GM12878 (cell line): ENCODE results near the gene FUT3. TPM values are rescaled to one million over a fixed set of nuclear protein-coding genes. Genes with fewer than 3 reads are reported as not detected.

Experiments
- ATAC-seq: fragments of 200-7000 bp; cut with Tn5 transposase; 3 replicates; pipeline ENCODE4 v1.9.1; 2020; ENCODE audit warnings: mild to moderate bottlenecking, moderate library complexity
- BruUV-seq: library from RNA; stranded (reverse); fragments of 400-500 nt; replicated peaks from 2 replicates; lab custom pipeline; 2021; lab: Mats Ljungman, UMichigan
- CTCF ChIA-PET: fragments of 300-600 bp; sonication (Branson Sonifier 250); formaldehyde crosslinking; extraction: SDS; loops from one replicate; lab custom pipeline; 2021; ENCODE audit warnings: inconsistent platforms; lab: Yijun Ruan, JAX
- POLR2A ChIA-PET: fragments of 350-600 bp; formaldehyde crosslinking; extraction: SDS; loops from one replicate; lab custom pipeline; 2021; ENCODE audit warnings: inconsistent platforms; lab: Charles Lee
- RAD21 ChIA-PET: fragments of 300-600 bp; sonication (Branson Sonifier 250); formaldehyde crosslinking; loops from one replicate; lab custom pipeline; 2023; ENCODE audit warnings: antibody characterized with exemption; ENCODE audit not compliant: unreplicated experiment; lab: Charles Lee
- SMC1A ChIA-PET: fragments of 300-600 bp; sonication (Branson Sonifier 250); formaldehyde crosslinking; loops from one replicate; lab custom pipeline; 2023; ENCODE audit not compliant: unreplicated experiment, uncharacterized antibody; lab: Charles Lee
- DNase-seq: peaks from one replicate; pipeline ENCODE4 v3.0.0-alpha.2; 2011; ENCODE audit warnings: low read depth, low spot score
- FAIRE-seq: peaks from 3 replicates; lab custom pipeline; 2011; peaks lifted over from hg19 to GRCh38; lab: Jason Lieb, UNC
- H2AFZ ChIP-seq: 2 replicates; pipeline ENCODE4 v1.6.0; 2011; ENCODE audit warnings: low read depth, low read length, control low read depth; ENCODE audit not compliant: control insufficient read depth
- H3K27ac ChIP-seq: 2 replicates; pipeline ENCODE4 v1.5.1; 2011; ENCODE audit warnings: control low read depth; ENCODE audit not compliant: control insufficient read depth, insufficient read depth
- H3K27me3 ChIP-seq, 2 experiments: replicated peaks in 1 of 2; 2 replicates each; pipeline versions ENCODE4 v1.6.0 to v1.6.1; 2011; ENCODE audit warnings: low read length in 1 of 2; ENCODE audit not compliant: control insufficient read depth in 2 of 2, insufficient read depth in 2 of 2
- H3K36me3 ChIP-seq, 2 experiments: 2 replicates each; pipeline ENCODE4 v1.5.1; 2011; ENCODE audit warnings: low read length in 1 of 2; ENCODE audit not compliant: control insufficient read depth in 2 of 2, insufficient read depth in 2 of 2
- H3K4me1 ChIP-seq: 2 replicates; pipeline ENCODE4 v1.6.1; 2011; ENCODE audit warnings: mild to moderate bottlenecking, low read length, moderate library complexity, mixed read lengths; ENCODE audit not compliant: control insufficient read depth, insufficient read depth
- H3K4me2 ChIP-seq: 2 replicates; pipeline ENCODE4 v1.6.0; 2011; ENCODE audit warnings: control low read depth; ENCODE audit not compliant: control insufficient read depth, insufficient read depth
- H3K4me3 ChIP-seq: fragments of 200-600 bp; sonication (generic); 2 replicates; pipeline ENCODE4 v1.5.1; 2016
- H3K79me2 ChIP-seq: 2 replicates; pipeline ENCODE4 v1.6.0; 2011; ENCODE audit warnings: low read length; ENCODE audit not compliant: control insufficient read depth, insufficient read depth
- H3K9ac ChIP-seq: 2 replicates; pipeline ENCODE4 v1.8.0; 2011; ENCODE audit warnings: low read length, control low read depth, mixed read lengths; ENCODE audit not compliant: control insufficient read depth, insufficient read depth
- H3K9me3 ChIP-seq: replicated peaks from 3 replicates; pipeline ENCODE4 v1.5.1; 2011; ENCODE audit warnings: mild to moderate bottlenecking, low read length; ENCODE audit not compliant: control insufficient read depth, insufficient read depth
- H4K20me1 ChIP-seq: 2 replicates; pipeline ENCODE4 v1.6.0; 2011; ENCODE audit not compliant: control insufficient read depth, insufficient read depth
- BCLAF1 ChIP-seq: fragments of 450-650 bp; IDR thresholded peaks from 2 replicates; pipeline ENCODE4 v1.6.1; 2017; ENCODE audit warnings: antibody characterized with exemption, mild to moderate bottlenecking, moderate library complexity
- CREB1 ChIP-seq: IDR thresholded peaks from 2 replicates; pipeline ENCODE4 v1.6.1; 2012; ENCODE audit warnings: low read depth, mild to moderate bottlenecking, inconsistent platforms
- EED ChIP-seq: sonication (generic); IDR thresholded peaks from 2 replicates; pipeline ENCODE4 v1.6.1; 2016; ENCODE audit warnings: antibody characterized with exemption, low read depth
- NFXL1 ChIP-seq: fragments of 450-650 bp; IDR thresholded peaks from 2 replicates; pipeline ENCODE4 v1.6.1; 2017; ENCODE audit warnings: antibody characterized with exemption, mild to moderate bottlenecking, borderline replicate concordance
- NR2C2 ChIP-seq: IDR thresholded peaks from 2 replicates; pipeline ENCODE4 v1.6.1; 2011; ENCODE audit warnings: borderline replicate concordance, low read depth; ENCODE audit not compliant: control insufficient read depth, insufficient read length
- WGBS: methylation state at CpG from one replicate; pipeline ENCODE4 v1.1.6; 2016; ENCODE audit warnings: low lambda C conversion rate; ENCODE audit not compliant: insufficient replicate concordance, insufficient coverage; ENCODE audit errors: missing lambda C conversion rate; 5-methylcytosine and 5-hydroxymethylcytosine counted together
- in situ Hi-C: fragments of 300-500 bp; cut with MboI; formaldehyde crosslinking; loops from 9 replicates; pipeline ENCODE4 v1.14.3; 2018; ENCODE audit warnings: mixed read lengths
- intact Hi-C: fragments of 100-400 bp; cut with micrococcal nuclease; formaldehyde crosslinking; loops from one replicate; pipeline ENCODE4 v1.14.2; 2022; ENCODE audit not compliant: unreplicated experiment
- polyA plus RNA-seq, 11 experiments: library from polyadenylated mRNA; depleted of rRNA in 4 of 11; unstranded in 6 of 11; stranded (reverse) in 5 of 11; fragments of >200 nt; fragmentation: Nextera tagmentation in 4 of 11; fragmentation: Illumina TruSeq in 1 of 11; extraction: Ambion mirVana in 4 of 11; extraction: Trizol in 1 of 11; gene quantifications; 1 replicate in 1 of 11; 2 replicates in 10 of 11; pipeline versions ENCODE4 v1.2.1 to v1.2.3, GENCODE V29; 2011 to 2016; ENCODE audit warnings: inconsistent platforms in 2 of 11, missing spikeins in 2 of 11, low read depth in 1 of 11
- total RNA-seq, 4 experiments: library from RNA; depleted of rRNA in 3 of 4; stranded (reverse); fragments of >200 nt in 3 of 4; fragmentation: Illumina TruSeq in 1 of 4; extraction: Trizol in 1 of 4; gene quantifications; 2 replicates each; pipeline versions ENCODE4 v1.2.1 to v1.2.3, GENCODE V29; 2013 to 2021
- TF ChIP-seq, protein P1 (sequence below): IDR thresholded peaks from 2 replicates; pipeline ENCODE4 v1.6.1; 2012; ENCODE audit warnings: low read depth, low read length, improper control_type of control experiment
- TF ChIP-seq, protein P2 (sequence below): fragments of 450-650 bp; IDR thresholded peaks from 2 replicates; pipeline ENCODE4 v1.6.1; 2016; ENCODE audit warnings: mild to moderate bottlenecking

FUT3 gene
- total and polyA plus RNA-seq, 10 of the 15 experiments (the other 5 are each of a cell fraction or from before 2014, with no cell fraction given): 0.04 to 0.31 (median 0.07) TPM; not detected in 7

GRCh38 chr19:5837761-5838352 is 13.4 kb downstream of the FUT3 start:
- no peak for DNase-seq
- no peaks in the 10 kb centered on the region for H4K20me1 ChIP-seq
- in situ Hi-C loops (no loop called here), intact Hi-C loops (no loop called here)
- RAD21 ChIA-PET: no interaction called here
- no peak overlapping the region for H3K4me3 ChIP-seq
- SMC1A ChIA-PET: no interaction called here
- H3K9ac ChIP-seq: no peak overlapping the region
- POLR2A ChIA-PET: no interaction called here
- CTCF ChIA-PET: interaction anchor here (0.6 kb wide), 1 partner anchor 29 kb away, joined by 3 read pairs; no protein-coding TSS in a partner anchor
- TF ChIP-seq NFXL1: no peak
- TF ChIP-seq, protein P1, sequence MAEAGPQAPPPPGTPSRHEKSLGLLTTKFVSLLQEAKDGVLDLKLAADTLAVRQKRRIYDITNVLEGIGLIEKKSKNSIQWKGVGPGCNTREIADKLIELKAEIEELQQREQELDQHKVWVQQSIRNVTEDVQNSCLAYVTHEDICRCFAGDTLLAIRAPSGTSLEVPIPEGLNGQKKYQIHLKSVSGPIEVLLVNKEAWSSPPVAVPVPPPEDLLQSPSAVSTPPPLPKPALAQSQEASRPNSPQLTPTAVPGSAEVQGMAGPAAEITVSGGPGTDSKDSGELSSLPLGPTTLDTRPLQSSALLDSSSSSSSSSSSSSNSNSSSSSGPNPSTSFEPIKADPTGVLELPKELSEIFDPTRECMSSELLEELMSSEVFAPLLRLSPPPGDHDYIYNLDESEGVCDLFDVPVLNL: no peak
- no peak for TF ChIP-seq CREB1
- TF ChIP-seq, protein P2, sequence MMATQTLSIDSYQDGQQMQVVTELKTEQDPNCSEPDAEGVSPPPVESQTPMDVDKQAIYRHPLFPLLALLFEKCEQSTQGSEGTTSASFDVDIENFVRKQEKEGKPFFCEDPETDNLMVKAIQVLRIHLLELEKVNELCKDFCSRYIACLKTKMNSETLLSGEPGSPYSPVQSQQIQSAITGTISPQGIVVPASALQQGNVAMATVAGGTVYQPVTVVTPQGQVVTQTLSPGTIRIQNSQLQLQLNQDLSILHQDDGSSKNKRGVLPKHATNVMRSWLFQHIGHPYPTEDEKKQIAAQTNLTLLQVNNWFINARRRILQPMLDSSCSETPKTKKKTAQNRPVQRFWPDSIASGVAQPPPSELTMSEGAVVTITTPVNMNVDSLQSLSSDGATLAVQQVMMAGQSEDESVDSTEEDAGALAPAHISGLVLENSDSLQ: no peak
- no peak for TF ChIP-seq NR2C2
- TF ChIP-seq EED: no peak
- TF ChIP-seq BCLAF1: no peak
- no peak overlapping the region for H2AFZ ChIP-seq
- H3K36me3 ChIP-seq: no peaks in the 10 kb centered on the region
- no peaks in the 10 kb centered on the region for H3K9me3 ChIP-seq
- no TSS peak for BruUV-seq
- no peaks in the 10 kb centered on the region; a peak in 1 of 4 replicates for H3K27me3 ChIP-seq
- 38% methylated on average over 15 of the region's 15 CpGs for WGBS
- no peaks in the 10 kb centered on the region for H3K4me1 ChIP-seq
- no peak for ATAC-seq
- no peak for FAIRE-seq
- no peak overlapping the region for H3K4me2 ChIP-seq
- no peaks in the 10 kb centered on the region for H3K79me2 ChIP-seq
- H3K27ac ChIP-seq: no peak overlapping the region
